ENCODE data around the gene TRH.
"Not testable (repeated sequence)": the region's sequence is repeated elsewhere in the genome, so short reads cannot be mapped to it uniquely, and the experiment has no call there.

TRH gene

DNA sequence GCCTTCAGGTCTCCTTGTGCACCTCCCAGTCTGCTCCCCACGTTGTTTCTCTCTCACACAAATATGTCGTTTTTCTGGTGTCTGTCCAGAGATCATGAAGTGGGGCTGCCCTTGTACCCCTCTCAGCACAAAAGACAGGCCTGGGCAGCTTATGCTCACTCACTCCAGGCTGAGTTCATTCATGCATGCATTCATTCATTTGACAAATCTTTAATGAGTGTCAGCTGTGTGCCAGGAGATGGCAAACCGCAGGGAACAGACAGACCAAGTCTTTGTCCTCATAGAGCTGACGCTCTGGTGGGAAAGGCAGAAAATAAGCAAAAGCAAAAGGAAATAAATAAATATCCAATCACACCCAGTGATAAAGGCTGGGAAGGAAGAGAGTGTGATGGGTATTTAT lies 7.6 kb upstream of the TRH start:
- DNase-seq = no peak

DNA sequence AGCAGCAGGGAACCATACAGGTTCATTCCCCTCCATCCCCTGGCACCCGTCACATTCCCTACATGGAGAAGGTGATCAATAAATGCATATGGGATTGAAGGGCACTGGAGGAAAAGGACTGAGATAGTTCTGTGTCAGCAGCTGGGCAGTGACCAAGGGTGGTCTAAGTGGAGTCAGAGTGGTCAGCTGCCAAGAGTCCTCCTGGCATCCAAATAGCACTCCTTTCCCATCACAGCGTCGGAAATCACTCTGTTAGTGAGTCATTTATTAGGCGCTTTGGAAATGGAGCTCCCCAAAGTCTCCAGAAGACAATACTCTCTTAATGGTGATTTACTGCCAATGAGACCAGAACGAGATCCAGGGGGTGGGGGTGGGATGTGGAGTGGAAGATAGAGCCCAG lies 6.8 kb upstream of the TRH start:
- DNase-seq = no peak

DNA sequence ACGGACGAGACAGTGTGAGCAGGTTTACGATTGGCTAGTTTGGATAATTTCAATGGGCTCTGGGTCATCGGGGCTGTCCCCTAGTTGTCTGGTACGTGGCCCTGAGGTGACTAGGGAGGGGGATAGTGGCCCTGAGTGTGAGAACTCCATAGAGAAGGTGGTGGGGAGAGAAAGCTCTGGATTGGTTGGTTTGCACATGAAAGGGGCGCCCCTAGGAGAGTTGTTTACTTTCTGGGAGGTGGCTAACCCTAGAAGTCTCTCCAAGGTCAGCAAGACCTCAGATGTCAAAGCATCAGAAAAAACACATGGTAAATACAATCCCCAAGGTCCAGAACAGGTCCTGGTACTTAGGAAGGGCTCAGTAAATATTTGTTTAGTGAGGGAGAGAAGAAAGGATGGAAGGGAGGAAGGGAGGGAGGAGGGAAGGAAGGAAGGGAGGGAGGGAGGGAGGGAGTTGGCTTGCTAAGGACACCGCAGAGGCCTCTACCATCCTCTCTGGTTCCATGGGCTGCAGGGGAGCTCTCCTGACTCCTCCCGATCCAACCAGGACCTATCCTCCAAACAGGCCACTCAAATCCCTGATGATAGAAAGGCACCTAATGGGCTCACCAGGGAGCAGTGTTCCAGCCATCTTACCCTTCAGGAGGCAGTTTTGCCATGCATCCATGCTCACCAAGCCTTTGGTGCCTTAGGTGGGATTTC lies 3.0 kb upstream of the TRH start:
- no peak for DNase-seq

DNA sequence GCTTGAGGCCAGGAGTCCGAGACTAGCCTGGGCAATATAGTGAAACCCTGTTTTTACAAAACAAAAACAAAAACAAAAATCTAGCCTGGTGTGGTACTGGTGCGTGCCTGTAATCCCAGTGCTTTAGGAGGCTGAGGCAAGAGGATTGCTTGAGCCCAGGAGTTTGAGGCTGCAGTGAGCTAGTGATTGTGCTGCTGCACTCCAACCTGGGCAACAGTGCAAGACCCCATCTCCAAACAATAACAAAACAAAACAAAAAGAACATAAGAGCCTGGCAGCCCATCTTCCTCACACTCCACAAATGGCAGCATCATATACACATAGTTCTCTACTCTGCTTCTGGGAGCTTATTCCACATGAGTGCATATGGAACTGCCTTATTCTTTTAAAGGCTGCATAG lies 2.2 kb upstream of the TRH start:
- no peak for DNase-seq

DNA sequence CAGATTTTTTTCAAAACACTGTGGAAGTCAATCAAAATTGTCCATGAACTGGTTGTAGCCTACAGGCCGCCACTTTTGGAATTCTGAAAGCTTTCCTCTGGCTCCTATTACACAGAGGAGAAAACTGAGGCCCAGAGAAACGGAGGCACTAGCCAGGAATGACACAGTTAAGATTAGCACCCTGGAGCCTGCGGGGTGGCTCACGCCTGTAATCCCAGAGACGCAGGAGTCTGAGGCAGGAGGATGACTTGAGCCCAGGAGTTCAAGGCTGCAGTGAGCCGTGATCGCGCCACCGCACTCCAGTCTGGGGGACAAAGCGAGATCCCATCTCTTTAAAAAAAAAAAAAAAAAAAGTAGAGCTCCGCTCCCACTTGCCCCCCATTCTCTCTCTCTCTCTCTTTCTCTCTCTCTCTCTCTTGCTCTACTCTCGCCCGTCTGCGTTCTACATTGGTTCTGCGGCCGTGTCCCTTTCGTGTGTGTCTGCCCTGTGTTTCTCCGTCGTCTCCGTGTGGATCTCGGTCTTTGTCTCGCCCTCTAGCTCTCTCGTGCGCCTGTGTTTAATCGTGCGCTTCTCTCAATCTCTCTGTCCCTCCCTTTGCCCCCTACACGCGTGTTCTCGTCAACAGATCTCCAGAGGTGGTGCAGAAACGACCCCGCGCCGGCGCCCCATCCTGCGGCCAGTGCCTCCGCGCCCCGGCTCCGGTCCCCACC lies 512 bp upstream of the TRH start:
- DNase-seq = no peak

DNA sequence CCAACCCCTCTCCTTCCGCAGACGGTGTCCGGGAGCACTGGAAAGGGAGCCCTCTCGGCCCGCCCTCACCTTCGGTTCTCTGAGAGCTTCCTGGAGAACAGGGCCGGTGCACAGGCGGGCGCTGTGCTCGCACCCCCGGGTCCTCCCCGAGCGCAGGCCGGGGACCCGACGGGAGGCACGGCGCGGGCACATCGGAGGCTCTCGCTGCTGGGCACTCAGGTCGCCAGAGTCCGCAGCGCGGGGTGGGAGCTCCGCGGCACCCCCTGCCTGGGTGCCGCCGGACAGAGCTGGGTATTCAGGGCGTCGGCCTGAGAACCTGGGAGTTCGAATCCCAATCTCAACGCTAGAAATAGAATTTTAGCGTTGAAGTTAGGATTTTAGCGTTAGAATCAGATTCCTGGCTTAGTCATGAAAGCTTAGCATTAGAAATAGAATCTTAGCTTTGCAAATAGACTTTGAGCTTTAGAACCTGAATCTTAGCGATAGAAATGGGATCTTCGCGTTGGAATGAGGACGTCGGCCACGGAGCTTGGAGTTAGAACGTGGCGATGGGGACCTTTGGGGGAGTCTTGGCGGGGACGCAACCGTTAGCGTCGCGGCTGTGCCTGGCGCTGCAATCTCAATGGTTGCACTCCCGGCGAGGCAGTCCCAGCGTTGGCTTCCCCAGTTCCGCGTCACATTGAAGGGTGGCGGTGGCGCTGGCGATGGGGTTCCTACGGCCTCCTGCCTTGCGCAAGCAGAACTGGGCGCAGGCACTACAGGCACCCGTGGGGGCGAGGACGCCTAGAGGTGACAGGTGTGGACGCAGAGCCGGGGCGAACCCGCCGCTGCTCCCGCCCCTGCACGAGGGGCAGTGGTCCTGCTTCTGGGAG lies 549 bp downstream of the TRH start:
- DNase-seq = no peak

DNA sequence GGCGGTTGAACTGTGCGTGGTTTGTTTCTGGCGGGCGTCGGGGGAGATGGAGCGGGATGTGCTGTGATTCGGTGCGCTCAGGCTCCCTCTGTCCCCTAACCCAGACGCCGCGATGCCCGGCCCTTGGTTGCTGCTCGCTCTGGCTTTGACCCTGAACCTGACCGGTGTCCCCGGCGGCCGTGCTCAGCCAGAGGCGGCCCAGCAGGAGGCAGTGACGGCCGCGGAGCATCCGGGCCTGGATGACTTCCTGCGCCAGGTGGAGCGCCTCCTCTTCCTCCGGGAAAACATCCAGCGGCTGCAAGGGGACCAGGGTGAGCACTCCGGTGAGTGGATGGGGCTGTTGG lies 1.2 kb downstream of the TRH start:
- no peak for DNase-seq

DNA sequence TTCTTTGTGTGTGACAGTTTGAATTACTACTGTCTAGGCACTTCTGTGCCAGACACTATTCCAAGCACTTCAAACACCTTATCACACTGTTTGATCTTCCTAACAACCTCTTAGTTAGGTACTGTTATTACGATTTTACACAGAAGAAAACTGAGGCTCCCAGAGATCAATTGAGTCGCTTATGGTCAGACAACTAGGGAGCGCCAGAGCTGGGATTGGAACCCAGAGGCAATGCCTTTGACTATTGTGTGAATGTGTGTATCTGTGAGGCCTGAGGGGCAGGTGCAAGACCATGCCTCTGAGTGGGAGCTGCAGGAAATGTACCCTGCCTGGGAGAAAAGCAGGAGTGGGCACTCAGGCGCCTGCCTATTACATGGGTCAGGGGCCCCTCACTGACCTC lies 1.8 kb downstream of the TRH start:
- DNase-seq = no peak

DNA sequence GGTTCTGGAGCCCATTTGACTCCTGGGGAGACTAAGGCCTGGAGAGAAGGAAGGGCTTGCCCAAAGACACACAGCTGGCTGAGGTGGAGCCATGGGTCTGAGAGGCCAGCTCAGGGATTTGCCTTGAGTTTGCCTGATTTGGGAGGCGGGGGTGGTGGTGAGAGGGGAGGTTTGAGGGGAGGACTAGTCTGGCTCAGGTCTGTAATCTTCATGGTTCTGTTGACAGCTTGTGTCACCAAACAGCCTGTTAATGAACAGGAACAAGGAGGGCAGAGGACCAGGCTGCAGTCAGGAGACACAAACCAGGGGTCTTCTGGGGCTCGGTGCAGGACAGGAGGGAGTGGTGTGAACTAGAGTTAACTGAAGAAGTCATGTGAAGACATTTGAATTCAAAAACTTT lies 3.6 kb downstream of the TRH start:
- no peak for DNase-seq

DNA sequence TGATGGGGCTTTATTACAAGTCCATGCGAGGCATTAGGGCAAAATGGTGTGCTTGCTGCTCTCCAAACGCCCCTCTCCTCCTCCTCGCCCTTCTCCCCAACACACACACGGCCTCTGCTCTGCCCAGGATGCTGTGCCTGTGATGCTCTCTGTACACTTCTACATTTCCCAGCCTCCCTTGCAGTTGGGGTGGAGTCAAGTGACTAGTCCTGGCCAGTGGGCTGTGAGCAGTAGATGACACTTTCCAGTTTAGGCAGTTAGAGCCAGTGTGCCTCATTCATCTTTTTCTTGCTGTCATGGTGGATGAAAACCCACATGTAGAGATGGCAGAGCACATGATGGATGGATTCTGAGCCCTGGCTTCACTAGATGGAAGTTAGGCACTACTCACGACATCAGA lies 5.4 kb downstream of the TRH start:
- DNase-seq = no peak

DNA sequence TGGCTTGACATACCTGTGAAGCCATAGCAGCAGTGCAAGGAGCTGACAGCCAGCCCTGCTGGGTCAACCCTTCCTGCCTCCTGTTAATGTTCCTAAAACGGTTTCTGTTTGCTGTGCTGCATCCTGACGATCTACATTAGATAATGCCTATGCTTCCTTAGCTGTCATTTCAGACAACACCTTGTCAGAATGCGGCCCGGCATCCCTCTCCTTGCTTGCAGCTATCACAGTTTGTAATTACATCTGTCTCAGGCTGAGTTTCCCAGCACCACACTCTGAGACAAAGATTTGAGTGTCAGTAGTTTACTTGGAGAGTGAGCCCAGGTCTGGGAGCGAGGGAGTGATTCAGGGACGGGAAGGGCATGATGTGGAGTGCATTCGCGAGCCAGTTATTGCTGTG lies 9.0 kb downstream of the TRH start:
- DNase-seq = no peak

DNA sequence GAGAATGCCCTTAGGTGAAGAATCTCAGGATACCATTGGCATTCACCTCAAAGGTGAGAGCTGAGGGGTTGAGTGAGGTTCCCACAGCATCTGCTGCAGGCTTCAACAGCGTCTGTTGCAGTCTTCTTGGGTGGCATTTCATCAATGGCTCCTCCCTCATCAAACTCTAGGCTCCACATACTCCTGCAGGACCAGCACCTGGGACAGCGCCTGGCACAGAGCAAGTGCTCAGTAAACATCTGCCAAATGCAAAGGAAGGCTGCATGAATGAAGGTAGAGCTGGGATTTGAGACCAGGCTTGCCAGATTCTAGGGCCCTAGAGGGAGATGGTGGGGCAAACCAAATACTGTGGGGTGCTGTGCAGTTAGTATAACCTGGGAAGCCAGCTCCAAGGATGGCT lies 9.6 kb downstream of the TRH start:
- no peak for DNase-seq

DNA sequence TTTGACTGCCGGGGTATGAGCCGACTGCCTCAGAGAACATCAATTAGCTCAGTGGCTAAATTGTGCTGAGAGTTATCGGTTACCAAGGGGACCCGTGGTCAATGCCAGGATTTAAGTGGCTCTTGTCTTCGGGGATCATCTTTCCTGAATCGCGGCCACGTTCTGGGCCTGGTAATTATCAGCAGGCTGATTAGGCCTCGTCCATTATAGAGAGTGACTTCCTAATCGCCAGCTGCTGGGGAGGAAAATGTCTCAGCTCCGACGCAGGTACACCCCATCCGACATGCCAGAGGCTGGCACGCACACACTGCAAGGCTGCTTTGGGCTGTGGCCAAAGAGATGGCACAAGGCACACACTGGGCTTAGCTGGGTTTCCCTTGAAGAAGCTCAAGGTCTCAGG lies 10.6 kb downstream of the TRH start:
- DNase-seq = peak; percentile 11

DNA sequence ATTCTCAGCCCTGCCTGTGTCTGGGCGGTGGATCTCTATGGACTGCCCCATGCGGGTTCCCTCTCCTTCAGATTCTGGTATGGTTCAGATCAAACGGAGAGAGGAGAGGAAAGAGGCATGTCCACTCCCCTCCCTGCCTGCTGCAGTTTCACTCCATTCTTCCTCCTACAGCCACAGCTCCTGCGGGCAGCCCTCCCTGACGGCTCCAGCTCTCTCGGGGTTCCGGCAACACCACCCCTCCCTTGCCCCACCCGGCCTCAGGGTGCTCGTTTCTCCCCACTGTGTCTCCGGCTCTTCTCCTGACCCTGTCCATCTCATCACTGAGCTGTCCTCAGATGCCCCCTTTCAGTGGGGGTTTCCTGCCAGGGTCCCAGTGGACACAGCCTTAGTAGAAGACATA lies 13.9 kb downstream of the TRH start:
- no peak for DNase-seq

DNA sequence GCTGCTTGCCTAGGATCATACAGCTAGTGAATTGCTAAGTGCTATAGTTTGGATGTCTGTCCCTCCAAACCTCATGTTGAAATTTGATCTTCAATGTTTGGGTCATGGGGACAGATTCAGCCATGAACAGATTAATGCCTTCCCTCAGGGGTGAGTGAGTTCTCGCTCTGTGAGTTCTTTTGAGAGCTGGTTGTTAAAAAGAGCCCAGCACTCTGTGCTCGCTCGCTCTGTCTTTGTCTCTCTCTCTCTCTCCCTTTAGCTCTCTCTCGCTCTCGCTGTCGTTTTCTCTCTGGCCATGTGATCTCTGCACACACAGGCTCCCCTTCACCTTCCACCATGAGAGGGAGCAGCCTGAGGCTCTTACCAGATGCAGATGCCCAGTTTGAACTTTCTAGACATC lies 14.9 kb downstream of the TRH start:
- DNase-seq = no peak

DNA sequence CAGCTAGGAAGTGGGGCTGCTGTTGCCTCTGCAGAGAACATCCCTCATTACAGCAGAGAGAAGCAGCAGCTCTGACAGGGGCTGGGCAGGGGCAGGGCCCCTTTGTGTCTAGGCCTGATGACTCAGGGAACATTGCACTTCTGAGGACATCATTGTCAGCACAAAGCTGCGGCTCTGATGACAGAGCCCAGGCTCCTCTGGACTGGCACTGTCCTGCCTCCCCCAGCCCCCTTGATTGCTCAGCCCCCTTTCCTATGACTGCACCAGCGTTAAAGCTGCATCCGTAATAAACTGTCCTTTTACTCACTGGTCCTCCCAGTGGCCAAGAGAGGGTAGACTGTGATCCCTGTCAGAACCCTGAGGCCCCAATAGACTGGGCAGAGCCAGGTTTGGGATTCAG lies 18.3 kb downstream of the TRH start:
- DNase-seq = no peak

DNA sequence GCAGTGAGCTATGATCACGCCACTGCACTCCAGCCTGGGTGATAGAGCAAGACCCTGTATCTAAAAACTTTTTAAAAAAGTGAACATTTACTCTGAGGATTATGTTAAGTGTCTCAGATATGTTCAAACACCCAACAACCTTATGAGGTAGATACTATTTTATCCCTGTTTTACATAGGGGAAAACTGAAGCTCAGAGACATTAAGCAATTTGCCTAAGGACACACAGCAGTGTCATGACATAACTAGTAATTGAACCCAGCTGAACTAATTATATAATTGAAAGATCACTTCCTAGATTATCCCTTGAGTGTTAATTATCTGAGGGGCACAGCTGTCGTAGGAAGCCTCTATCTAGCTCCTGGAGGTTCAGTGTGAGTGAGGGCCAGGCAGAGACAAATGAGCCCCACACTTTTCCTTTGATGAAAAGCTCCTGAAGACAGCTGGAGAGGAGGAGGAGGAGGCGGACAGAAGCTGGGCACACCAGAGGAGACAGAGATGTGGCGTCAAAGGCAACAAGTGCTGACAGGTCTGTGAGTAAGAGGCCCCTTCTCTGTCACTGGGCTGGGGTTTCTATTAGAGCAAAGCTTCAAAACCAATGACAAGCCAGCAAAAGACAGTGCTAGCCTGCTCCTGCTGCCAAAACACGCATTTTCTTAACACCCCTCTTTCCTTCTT lies 20.5 kb downstream of the TRH start:
- DNase-seq = no peak

DNA sequence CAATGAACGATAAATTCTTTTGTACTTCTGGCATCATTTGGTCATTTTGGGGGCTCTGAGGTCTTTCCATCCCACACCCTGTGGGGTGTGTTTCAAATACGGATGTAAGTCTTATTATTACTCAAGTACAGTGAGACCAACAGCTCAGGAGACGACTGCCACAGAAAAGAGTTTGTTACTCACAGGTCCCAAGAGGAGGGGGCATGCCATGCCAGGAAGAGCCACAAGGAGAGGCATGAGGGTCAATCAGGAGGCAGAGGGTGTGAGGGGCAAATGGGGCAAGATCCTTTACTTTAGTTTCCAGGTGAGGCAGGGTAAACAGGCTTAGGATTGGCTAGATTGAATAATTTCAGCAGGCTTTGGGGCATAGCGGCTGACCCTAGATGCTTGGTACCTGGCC lies 21.6 kb downstream of the TRH start:
- no peak for DNase-seq

DNA sequence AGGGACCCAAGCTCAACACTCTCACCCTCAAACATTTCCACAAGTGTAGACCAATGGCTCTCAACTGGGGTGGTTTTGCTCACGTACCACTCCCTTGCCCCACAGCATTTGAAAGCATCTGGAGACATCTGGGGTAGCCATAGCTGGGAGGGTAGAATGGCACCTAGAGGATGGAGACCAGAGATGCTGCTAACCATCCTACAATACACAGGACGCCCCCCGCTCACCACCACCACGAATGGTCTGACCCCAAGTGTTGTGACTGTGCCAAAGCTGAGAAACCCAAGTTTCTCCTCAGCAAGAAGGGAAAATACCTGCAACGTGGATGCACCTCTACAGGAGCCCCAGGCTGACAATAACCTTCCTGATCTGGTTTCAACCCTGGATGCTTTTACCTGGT lies 24.7 kb downstream of the TRH start:
- DNase-seq = not testable (repeated sequence)

DNA sequence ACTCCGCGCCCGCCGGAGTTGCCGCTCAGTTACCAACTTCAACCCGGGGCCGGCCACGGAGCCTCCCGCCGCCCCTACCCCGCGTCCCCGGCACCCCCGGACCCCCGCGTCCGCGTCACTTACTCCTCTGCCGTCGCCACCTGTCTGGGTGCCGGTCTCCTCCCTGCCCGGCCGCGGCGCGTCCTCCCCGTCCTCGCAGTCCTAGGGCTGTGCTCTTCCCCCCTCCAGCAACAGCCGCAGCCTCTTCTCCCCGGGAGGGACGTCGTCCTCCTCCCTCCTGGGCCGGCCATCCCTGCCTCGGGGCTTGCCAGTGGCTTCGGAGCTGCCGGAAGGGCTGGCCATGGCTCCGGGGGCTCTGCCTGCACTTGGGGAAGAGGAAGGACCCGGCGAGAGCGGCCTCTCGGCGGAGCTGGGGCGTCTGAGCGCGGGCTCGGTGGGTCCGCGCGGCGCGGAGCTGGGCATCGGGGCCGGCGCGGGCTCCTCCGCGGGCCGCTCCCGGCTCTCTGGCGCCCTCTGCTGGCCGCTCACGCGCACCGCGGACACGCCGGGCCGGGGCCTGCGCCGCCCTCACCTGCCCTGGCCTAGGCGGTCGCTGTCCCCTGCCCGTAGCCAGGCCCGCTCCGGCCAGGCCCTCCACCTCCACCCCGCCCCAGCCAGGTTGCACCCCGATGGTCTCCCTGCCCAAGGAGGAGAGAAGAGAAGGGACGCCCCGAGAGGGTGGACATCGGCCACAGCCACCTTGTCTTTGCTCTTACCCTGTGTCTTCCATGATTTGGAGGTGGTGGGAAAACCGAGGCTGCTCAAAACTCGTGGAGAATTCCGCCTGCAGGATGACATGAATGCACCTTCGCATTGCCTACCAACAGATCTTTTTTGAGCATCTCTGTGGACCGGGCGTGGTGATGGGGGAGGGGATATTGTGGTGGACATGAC lies 28.4 kb downstream of the TRH start:
- not testable (repeated sequence) for DNase-seq

DNA sequence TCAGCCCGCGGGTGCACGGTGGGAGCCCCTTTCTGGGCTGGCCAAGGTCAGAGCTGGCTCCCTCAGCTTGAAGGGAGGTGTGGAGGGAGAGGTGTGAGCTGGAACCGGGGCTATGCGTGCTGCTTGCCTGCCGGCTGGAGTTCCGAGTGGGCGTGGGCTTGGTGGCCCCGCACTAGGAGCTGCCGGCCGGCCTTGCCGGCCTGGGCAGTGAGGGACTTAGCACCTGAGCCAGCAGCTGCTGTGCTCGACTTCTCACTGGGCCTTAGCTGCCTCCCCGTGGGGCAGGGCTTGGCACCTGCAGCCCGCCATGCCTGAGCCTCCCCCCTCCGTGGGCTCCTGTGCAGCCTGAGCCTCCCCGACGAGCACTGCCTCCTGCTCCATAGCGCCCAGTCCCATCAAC lies 36.0 kb downstream of the TRH start:
- DNase-seq = no peak

DNA sequence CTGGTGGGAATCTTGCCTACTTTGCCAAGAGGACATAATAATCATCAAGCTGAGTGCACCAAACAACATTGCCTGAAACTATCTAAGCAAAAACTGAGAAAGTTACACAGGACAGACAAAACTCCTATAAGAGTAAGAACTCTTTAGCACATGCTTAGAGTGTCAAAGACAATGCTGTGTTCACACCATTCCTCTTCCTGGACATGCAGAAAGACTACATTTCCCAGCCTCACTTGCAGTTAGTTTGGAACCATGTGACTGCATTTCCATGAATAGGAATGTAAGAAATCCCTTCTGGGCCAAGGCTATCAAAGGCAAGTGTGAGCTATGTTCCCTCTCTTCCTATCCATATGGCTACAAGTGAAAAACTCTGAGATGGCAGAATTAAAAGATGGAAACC lies 37.6 kb downstream of the TRH start:
- DNase-seq = not testable (repeated sequence)
